ENCODE measurements around the gene KCNJ5. TPM values are rescaled to one million over a fixed set of nuclear protein-coding genes. Genes with fewer than 3 reads are reported as not detected.

The KCNJ5 gene
- total RNA-seq, 1 donor from 2014 or later, result not detected

DNA sequence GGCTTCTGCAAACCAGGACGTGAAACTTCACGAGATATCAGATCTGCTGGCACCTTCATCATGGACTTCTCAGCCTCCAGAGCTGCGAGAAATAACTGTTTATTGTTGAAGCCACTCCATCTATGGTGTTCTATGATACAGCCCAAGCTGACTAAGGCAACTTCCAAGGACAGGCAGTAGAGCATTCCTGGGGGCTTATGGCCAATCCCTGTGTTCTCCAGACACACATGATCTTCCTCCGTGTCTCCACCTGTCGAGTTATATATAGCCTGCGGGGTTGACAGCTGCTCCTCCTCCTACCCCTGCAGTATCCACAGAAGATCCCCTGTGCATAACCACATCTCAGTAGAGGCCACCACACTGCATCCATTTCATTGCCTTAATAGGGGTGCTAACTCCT is 40.5 kb downstream of the KCNJ5 start:
- intact Hi-C loops (cut with micrococcal nuclease), result no loop called here
- DNase-seq (no peak), ATAC-seq (ENCODE audit: low read depth) (no peak)
- H3K27me3 Mint-ChIP-seq, result peaks cover 6% of the 10 kb centered on the region
- H3K4me1 Mint-ChIP-seq, result peaks cover 17% of the 10 kb centered on the region
- TF ChIP-seq, protein P1, sequence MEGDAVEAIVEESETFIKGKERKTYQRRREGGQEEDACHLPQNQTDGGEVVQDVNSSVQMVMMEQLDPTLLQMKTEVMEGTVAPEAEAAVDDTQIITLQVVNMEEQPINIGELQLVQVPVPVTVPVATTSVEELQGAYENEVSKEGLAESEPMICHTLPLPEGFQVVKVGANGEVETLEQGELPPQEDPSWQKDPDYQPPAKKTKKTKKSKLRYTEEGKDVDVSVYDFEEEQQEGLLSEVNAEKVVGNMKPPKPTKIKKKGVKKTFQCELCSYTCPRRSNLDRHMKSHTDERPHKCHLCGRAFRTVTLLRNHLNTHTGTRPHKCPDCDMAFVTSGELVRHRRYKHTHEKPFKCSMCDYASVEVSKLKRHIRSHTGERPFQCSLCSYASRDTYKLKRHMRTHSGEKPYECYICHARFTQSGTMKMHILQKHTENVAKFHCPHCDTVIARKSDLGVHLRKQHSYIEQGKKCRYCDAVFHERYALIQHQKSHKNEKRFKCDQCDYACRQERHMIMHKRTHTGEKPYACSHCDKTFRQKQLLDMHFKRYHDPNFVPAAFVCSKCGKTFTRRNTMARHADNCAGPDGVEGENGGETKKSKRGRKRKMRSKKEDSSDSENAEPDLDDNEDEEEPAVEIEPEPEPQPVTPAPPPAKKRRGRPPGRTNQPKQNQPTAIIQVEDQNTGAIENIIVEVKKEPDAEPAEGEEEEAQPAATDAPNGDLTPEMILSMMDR (IDR thresholded peaks at IDR 0.05), result no peak
- H3K4me3 Mint-ChIP-seq, result no peak overlapping the region
- H3K9me3 Mint-ChIP-seq, result peaks cover 3% of the 10 kb centered on the region
- ChIA-PET CTCF (no interaction called here), POLR2A (no interaction called here)
- no peaks in the 10 kb centered on the region for H3K36me3 Mint-ChIP-seq (ENCODE audit: low read depth)
- no peak overlapping the region for H3K27ac Mint-ChIP-seq

DNA sequence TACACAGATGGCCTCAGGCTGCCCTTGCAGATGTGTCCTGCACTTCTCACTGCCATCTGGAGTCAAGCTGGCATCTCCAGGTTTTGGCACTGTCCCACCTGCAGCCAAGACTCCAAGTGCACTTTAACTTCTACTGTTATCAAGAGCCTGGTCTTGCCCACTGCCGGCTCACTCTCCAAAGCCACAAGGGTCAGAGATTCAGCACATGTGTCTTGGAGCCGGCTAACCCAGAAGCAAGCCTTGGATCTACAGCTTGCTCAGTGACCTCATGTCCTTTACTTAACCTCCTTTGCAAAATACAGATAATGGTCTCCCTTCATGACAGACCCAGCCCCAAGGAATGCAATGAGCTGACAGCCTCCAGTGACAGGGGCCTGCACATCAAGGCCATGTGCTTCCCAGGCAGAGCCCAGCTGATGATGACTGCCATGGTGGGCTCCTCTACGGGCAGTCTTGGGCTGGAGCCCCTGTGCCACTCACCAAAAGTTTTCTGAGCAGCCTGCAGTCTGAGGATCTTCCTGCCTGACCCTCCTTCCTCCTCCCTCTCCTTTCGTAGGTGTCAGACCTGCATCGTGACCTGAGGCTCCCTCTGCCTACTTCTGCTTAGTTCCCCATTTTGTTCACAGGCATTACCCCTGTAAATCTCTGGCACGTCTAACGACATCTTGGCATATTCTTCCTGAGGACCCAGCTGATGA is 42.5 kb downstream of the KCNJ5 start:
- CTCF ChIA-PET, result no interaction called here
- Mint-ChIP-seq H3K27me3 (peaks cover 6% of the 10 kb centered on the region), H3K27ac (no peak overlapping the region), H3K9me3 (peaks cover 3% of the 10 kb centered on the region), H3K4me3 (no peak overlapping the region), H3K4me1 (peaks cover 9% of the 10 kb centered on the region), H3K36me3 (ENCODE audit: low read depth) (no peaks in the 10 kb centered on the region)
- intact Hi-C loops (cut with micrococcal nuclease), result no loop called here
- ATAC-seq (ENCODE audit: low read depth) (no peak), DNase-seq (no peak)
- POLR2A ChIA-PET, result no interaction called here
- TF ChIP-seq, protein P1 (IDR thresholded peaks at IDR 0.05), result no peak

DNA sequence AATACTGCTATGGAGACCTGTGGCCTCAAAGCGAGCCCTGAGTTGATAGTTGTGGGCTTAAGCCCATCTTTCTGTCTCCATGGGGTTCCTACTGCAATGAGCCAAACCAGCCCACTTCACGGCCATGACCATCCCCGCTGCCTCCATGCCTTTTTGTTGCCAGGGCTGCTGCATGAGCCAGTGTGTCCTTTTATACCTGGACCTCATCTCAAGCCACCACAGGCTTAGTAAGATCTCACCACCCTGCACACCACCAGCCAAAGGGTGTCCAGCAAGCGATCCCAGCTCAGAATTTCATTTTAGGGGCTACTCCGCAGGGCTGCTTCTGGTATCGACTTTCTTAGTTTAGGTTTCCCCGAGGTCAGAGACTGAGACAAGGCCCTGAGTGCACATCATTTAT is 43.2 kb downstream of the KCNJ5 start:
- intact Hi-C loops (cut with micrococcal nuclease), result no loop called here
- ChIA-PET CTCF (no interaction called here), POLR2A (no interaction called here)
- H3K4me1 Mint-ChIP-seq, result peaks cover 5% of the 10 kb centered on the region
- H3K36me3 Mint-ChIP-seq (ENCODE audit: low read depth), result no peaks in the 10 kb centered on the region
- DNase-seq, result no peak
- H3K9me3 Mint-ChIP-seq, result peaks cover 3% of the 10 kb centered on the region
- H3K4me3 Mint-ChIP-seq, result no peak overlapping the region
- no peak overlapping the region for H3K27ac Mint-ChIP-seq
- peaks cover 6% of the 10 kb centered on the region for H3K27me3 Mint-ChIP-seq
- ATAC-seq (ENCODE audit: low read depth), result no peak
- TF ChIP-seq, protein P1 (IDR thresholded peaks at IDR 0.05), result no peak

DNA sequence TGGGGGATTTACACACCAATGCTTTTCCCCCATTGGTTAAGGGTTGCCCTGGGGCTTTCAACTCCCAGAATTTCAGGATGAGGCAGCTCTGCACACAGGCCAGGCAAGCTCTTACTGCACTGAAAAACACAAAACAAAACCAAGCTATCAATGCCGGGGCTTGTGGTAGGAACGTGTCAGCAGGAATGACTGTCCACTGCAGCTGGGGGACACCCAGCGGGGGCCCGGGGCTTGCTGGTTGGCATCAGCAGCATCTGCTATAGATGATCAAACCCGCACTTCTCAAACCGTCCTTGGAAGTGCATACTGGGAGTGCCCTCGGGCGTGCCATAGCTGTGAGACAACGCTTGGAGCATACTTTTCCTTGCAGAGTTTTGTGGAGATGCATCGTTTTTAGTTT is 43.8 kb downstream of the KCNJ5 start:
- ATAC-seq (ENCODE audit: low read depth) (no peak), DNase-seq (no peak)
- H3K36me3 Mint-ChIP-seq (ENCODE audit: low read depth), result no peaks in the 10 kb centered on the region
- H3K27me3 Mint-ChIP-seq, result peaks cover 7% of the 10 kb centered on the region
- ChIA-PET CTCF (no interaction called here), POLR2A (no interaction called here)
- intact Hi-C loops (cut with micrococcal nuclease), result no loop called here
- H3K27ac Mint-ChIP-seq, result no peak overlapping the region
- TF ChIP-seq, protein P1 (IDR thresholded peaks at IDR 0.05), result no peak
- H3K9me3 Mint-ChIP-seq, result peaks cover 3% of the 10 kb centered on the region
- H3K4me1 Mint-ChIP-seq, result no peaks in the 10 kb centered on the region
- H3K4me3 Mint-ChIP-seq, result no peak overlapping the region

DNA sequence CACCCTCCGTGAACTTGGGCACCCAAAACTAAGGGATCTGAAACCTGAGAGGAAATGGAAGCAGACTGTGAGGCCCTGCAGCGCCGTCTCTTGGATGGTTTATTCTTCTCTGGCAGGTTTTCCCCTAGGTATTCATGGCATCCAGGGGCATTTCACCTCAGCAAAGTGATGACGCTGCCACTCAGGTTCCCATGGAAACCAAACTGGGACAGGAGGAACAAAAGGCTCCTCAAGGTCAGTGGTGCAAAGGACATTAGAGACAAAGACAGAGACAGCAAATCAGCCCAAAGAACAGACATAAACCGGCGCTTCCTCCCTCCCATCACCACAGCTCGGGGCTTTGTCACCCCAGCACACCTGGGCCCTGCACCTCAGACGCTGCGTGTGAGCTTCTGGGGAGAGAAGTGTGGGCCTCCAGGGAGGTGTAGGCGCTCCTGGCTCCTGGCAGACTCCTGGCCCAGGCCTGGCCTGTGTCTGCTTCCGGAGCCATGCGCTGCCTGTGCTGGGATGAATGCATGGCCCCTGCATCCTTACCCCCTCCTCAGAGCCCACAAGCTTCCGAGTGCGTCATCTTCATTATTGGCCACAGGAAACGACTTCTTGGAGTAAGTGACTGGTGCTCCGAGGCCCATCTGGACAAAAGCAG is 45.6 kb downstream of the KCNJ5 start:
- no peaks in the 10 kb centered on the region for H3K36me3 Mint-ChIP-seq (ENCODE audit: low read depth)
- peaks cover 5% of the 10 kb centered on the region for H3K27me3 Mint-ChIP-seq
- TF ChIP-seq, protein P1 (IDR thresholded peaks at IDR 0.05), result no peak
- DNase-seq, result no peak
- CTCF ChIA-PET, result no interaction called here
- no peak overlapping the region for H3K4me3 Mint-ChIP-seq
- no peaks in the 10 kb centered on the region for H3K4me1 Mint-ChIP-seq
- no peak for ATAC-seq (ENCODE audit: low read depth)
- POLR2A ChIA-PET, result no interaction called here
- H3K9me3 Mint-ChIP-seq, result peaks cover 3% of the 10 kb centered on the region
- no peak overlapping the region for H3K27ac Mint-ChIP-seq
- intact Hi-C loops (cut with micrococcal nuclease), result no loop called here
